Loucy (cell line): ENCODE data around the gene ANK3.

ENCODE experiments used
- H2AFZ ChIP-seq: fragments of 200-600 bp; sonication (generic); 2 replicates; pipeline ENCODE4 v1.6.0; 2016; ENCODE audit warnings: antibody characterized with exemption, mild to moderate bottlenecking, low read length, moderate library complexity
- H3F3A ChIP-seq: fragments of 200-600 bp; 2 replicates; pipeline ENCODE4 v1.6.0; 2016; ENCODE audit warnings: antibody characterized with exemption, low read depth, mild to moderate bottlenecking
- H3K27me3 ChIP-seq: fragments of 200-600 bp; sonication (generic); 2 replicates; pipeline ENCODE4 v1.6.1; 2014; ENCODE audit warnings: low read length, mild to moderate bottlenecking; ENCODE audit not compliant: insufficient read depth, poor library complexity, severe bottlenecking
- H3K36me3 ChIP-seq: fragments of 200-600 bp; sonication (generic); 2 replicates; pipeline ENCODE4 v1.6.1; 2016; ENCODE audit warnings: low read length; ENCODE audit not compliant: insufficient read depth
- H3K4me1 ChIP-seq: fragments of 200-600 bp; sonication (generic); 2 replicates; pipeline ENCODE4 v1.5.1; 2014; ENCODE audit warnings: low read length, mild to moderate bottlenecking; ENCODE audit not compliant: insufficient read depth, poor library complexity, severe bottlenecking
- H3K4me2 ChIP-seq: fragments of 200-600 bp; sonication (generic); 2 replicates; pipeline ENCODE4 v1.6.0; 2014; ENCODE audit warnings: antibody characterized with exemption, low read length, low read depth, mild to moderate bottlenecking; ENCODE audit not compliant: poor library complexity, severe bottlenecking
- H3K4me3 ChIP-seq: fragments of 200-600 bp; sonication (generic); 2 replicates; pipeline ENCODE4 v1.5.1; 2014; ENCODE audit warnings: low read length, mild to moderate bottlenecking, mixed read lengths; ENCODE audit not compliant: poor library complexity, severe bottlenecking
- H3K79me2 ChIP-seq: fragments of 200-600 bp; sonication (generic); 2 replicates; pipeline ENCODE4 v1.6.1; 2014; ENCODE audit warnings: low read length; ENCODE audit not compliant: insufficient read depth
- H3K9ac ChIP-seq: fragments of 200-600 bp; sonication (generic); 2 replicates; pipeline ENCODE4 v1.6.0; 2014; ENCODE audit warnings: mild to moderate bottlenecking, low read depth, low read length, moderate library complexity; ENCODE audit not compliant: poor library complexity, severe bottlenecking
- H3K9me2 ChIP-seq: fragments of 200-600 bp; sonication (generic); replicated peaks from 2 replicates; pipeline ENCODE4 v1.6.1; 2016; ENCODE audit warnings: low read depth, low read length, mixed read lengths
- H3K9me3 ChIP-seq: fragments of 200-600 bp; sonication (generic); 2 replicates; pipeline ENCODE4 v1.6.1; 2014; ENCODE audit warnings: mild to moderate bottlenecking, antibody characterized with exemption, low read length, low read depth; ENCODE audit not compliant: insufficient read depth
- H4K20me1 ChIP-seq: fragments of 200-600 bp; sonication (generic); 2 replicates; pipeline ENCODE4 v1.6.0; 2014; ENCODE audit warnings: antibody characterized with exemption, low read length, mild to moderate bottlenecking; ENCODE audit not compliant: insufficient read depth, poor library complexity, severe bottlenecking
- CTCF ChIP-seq: fragments of 200-600 bp; sonication (generic); conservative IDR thresholded peaks from 2 replicates; pipeline ENCODE4 v1.5.1; 2014; ENCODE audit warnings: mild to moderate bottlenecking, antibody characterized with exemption, low read length
- EZH2phosphoT487 ChIP-seq: fragments of 200-600 bp; IDR thresholded peaks from 2 replicates; pipeline ENCODE4 v1.6.1; 2018; ENCODE audit warnings: antibody characterized with exemption, mild to moderate bottlenecking, moderate library complexity, borderline replicate concordance

ANK3 gene

GRCh38 chr10:60426425-60426824 lies 36.8 kb upstream of the ANK3 start:
- H3K79me2 ChIP-seq: no peaks in the 10 kb centered on the region
- H3K36me3 ChIP-seq: no peaks in the 10 kb centered on the region
- no peaks in the 10 kb centered on the region for H3K9me3 ChIP-seq
- no peak overlapping the region for H3K4me3 ChIP-seq
- no peaks in the 10 kb centered on the region for H3F3A ChIP-seq
- H2AFZ ChIP-seq: no peak overlapping the region
- no peaks in the 10 kb centered on the region for H3K27me3 ChIP-seq
- TF ChIP-seq CTCF (no peak), EZH2phosphoT487 (no peak)
- H3K9ac ChIP-seq: no peak overlapping the region
- no peaks in the 10 kb centered on the region for H3K4me1 ChIP-seq
- no peaks in the 10 kb centered on the region for H4K20me1 ChIP-seq
- no peaks in the 10 kb centered on the region for H3K9me2 ChIP-seq
- H3K4me2 ChIP-seq: no peak overlapping the region

GRCh38 chr10:60425392-60426110 lies 35.9 kb upstream of the ANK3 start:
- H3K9ac ChIP-seq: no peak overlapping the region
- TF ChIP-seq CTCF (no peak), EZH2phosphoT487 (no peak)
- H3K79me2 ChIP-seq: no peaks in the 10 kb centered on the region
- no peaks in the 10 kb centered on the region for H3F3A ChIP-seq
- no peaks in the 10 kb centered on the region for H3K9me2 ChIP-seq
- H3K36me3 ChIP-seq: no peaks in the 10 kb centered on the region
- H3K4me3 ChIP-seq: no peak overlapping the region
- no peak overlapping the region for H2AFZ ChIP-seq
- no peaks in the 10 kb centered on the region for H4K20me1 ChIP-seq
- no peaks in the 10 kb centered on the region for H3K4me1 ChIP-seq
- H3K27me3 ChIP-seq: no peaks in the 10 kb centered on the region
- H3K4me2 ChIP-seq: no peak overlapping the region
- no peaks in the 10 kb centered on the region for H3K9me3 ChIP-seq

GRCh38 chr10:60424971-60425370 lies 35.3 kb upstream of the ANK3 start:
- no peaks in the 10 kb centered on the region for H3K27me3 ChIP-seq
- no peaks in the 10 kb centered on the region for H3K9me3 ChIP-seq
- H3K9me2 ChIP-seq: no peaks in the 10 kb centered on the region
- no peaks in the 10 kb centered on the region for H3F3A ChIP-seq
- no peaks in the 10 kb centered on the region for H3K4me1 ChIP-seq
- TF ChIP-seq CTCF (no peak), EZH2phosphoT487 (no peak)
- no peaks in the 10 kb centered on the region for H4K20me1 ChIP-seq
- no peak overlapping the region for H3K4me3 ChIP-seq
- no peak overlapping the region for H2AFZ ChIP-seq
- no peak overlapping the region for H3K4me2 ChIP-seq
- H3K36me3 ChIP-seq: no peaks in the 10 kb centered on the region
- no peak overlapping the region for H3K9ac ChIP-seq
- H3K79me2 ChIP-seq: no peaks in the 10 kb centered on the region
